Esophagus squamous epithelium (tissue), 4 donors: Measurements from ENCODE around the gene GP1BB.

Experiments
- POLR2A ChIP-seq, 4 donors: fragments of 450-650 bp; IDR thresholded peaks; one replicate each; pipeline ENCODE4 v1.6.1; 2017; ENCODE audit warnings: antibody characterized with exemption in 4 of 4, mild to moderate bottlenecking in 4 of 4, moderate library complexity in 3 of 4
- TF ChIP-seq, protein P1 (sequence below), 6 experiments: fragments of 450-650 bp in 4 of 6; fragments of 200-600 bp in 2 of 6; sonication (generic) in 2 of 6; IDR thresholded peaks; one replicate each; pipeline ENCODE4 v1.5.1; 2016 to 2019; ENCODE audit warnings: antibody characterized with exemption in 6 of 6, mild to moderate bottlenecking in 4 of 6, moderate library complexity in 4 of 6

DNA sequence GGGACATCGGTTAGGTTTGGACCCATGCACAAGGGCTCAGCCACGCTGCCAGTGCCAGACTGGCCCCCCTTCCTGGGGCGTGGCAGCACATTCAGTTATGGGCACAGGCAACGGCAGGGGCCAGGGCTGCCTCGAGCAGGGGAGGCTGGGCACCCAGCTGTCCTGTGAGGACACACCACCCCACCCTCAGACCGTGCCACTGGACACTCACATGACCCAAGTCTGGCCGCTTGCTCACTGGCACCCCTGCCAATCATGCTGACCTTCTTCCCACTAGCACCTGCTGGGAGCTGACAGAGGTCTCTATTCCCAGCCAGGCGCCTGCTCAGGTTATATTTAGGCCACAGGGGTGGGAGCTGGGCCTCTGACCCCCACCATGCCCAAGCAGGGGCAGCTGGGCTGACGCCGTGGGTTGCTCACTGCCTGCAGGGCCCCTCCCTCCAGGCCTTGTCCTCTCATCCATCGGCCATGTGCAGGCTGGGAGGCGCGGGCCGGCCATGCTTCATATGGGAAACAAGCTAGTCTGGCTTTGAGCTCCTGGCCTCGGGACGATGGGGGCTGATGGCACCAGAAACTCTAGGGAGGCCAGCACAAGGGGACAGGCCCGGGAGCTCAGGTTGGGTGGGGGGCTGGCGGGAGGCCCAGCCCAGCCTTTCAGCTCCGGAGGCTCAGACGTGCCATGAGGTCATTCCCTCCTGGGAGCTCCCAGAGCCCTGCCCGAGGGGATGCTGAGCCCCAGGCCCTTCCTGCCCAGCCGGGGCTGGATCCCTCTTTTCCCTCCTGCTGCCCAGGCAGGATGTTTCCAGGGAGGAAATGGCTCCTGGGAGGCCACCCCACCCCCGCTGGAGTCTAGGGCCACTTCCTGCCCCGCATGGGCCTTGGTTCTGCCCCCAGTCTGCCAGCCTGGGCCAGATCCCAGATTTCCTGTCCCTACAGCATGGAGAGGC lies 22.1 kb downstream of the GP1BB start:
- TF ChIP-seq, protein P1, sequence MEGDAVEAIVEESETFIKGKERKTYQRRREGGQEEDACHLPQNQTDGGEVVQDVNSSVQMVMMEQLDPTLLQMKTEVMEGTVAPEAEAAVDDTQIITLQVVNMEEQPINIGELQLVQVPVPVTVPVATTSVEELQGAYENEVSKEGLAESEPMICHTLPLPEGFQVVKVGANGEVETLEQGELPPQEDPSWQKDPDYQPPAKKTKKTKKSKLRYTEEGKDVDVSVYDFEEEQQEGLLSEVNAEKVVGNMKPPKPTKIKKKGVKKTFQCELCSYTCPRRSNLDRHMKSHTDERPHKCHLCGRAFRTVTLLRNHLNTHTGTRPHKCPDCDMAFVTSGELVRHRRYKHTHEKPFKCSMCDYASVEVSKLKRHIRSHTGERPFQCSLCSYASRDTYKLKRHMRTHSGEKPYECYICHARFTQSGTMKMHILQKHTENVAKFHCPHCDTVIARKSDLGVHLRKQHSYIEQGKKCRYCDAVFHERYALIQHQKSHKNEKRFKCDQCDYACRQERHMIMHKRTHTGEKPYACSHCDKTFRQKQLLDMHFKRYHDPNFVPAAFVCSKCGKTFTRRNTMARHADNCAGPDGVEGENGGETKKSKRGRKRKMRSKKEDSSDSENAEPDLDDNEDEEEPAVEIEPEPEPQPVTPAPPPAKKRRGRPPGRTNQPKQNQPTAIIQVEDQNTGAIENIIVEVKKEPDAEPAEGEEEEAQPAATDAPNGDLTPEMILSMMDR (IDR thresholded peaks at IDR 0.05): no peak
- no peak for TF ChIP-seq POLR2A (IDR thresholded peaks at IDR 0.05)
